ENCODE results near the gene TMEM121. TPM values are rescaled to one million over a fixed set of nuclear protein-coding genes. Genes with fewer than 3 reads are reported as not detected.

Gene TMEM121
- polyA plus RNA-seq, 1 donor (not counting 4 experiments of a cell fraction or from before 2014, with no cell fraction given): 0.18 TPM

DNA sequence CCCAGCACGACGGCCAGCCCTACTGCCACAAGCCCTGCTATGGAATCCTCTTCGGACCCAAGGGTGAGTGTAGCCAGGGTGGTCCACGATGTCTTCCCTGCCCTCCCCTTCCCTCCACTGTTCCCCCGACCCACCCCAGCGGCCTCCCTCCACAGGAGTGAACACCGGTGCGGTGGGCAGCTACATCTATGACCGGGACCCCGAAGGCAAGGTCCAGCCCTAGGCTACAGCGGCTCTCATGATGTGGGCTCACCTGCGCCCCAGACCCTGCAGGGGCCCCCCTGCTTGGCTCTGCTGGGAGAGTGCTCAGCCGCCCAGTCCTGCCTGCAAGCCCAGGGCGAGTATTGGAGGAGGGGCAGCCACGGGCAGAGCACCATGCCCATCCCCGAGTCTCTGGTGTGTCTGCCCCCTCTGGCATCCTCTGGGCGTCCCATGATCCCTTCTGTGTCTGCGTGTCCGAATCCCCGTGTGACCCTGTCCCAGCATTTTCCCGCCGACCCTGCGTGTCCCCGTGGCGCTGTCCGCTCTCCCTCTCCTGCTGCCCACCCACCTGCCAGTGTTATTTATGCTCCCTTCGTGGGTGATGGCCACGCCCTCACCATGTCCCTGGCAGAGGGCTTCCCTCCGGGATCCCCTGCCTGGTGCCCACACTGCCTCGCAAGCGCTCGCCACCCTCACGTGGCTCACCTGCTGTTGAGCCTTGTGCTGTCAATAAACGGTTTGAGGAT lies 46.8 kb upstream of the TMEM121 start:
- no peak overlapping the region for H3K4me2 ChIP-seq (ENCODE audit: control insufficient read depth, extremely low read depth, insufficient read depth, low read depth, low read length)
- FAIRE-seq (no peak), DNase-seq (ENCODE audit: low read depth, low spot score) (no peak)
- H3K4me3 ChIP-seq (ENCODE audit: control insufficient read depth in 2 of 3, extremely low read depth in 1 of 3, insufficient read depth in 2 of 3, low read depth in 1 of 3, low read length in 3 of 3): no peak overlapping the region
- H3K4me1 ChIP-seq (ENCODE audit: control insufficient read depth, extremely low read depth, insufficient read depth, low read length): peaks cover 41% of the 10 kb centered on the region
- H4K20me1 ChIP-seq (ENCODE audit: control insufficient read depth, extremely low read depth, insufficient read depth, low read length): no peaks in the 10 kb centered on the region
- H3K79me2 ChIP-seq (ENCODE audit: control insufficient read depth, insufficient read depth, low read length): no peaks in the 10 kb centered on the region
- dilution Hi-C loops (cut with MboI; ENCODE audit: extremely low pct_ligation_motif_present, low sequenced_read_pairs): no loop called here
- H3K27me3 ChIP-seq (ENCODE audit: control insufficient read depth, extremely low read depth, insufficient read depth, low read length): peaks cover 17% of the 10 kb centered on the region
- no peak overlapping the region for H3K27ac ChIP-seq (ENCODE audit: control insufficient read depth, insufficient read depth, low read length)
- H3K9ac ChIP-seq (ENCODE audit: control insufficient read depth, extremely low read depth, insufficient read depth, low read length): no peak overlapping the region
- no peak overlapping the region for H2AFZ ChIP-seq (ENCODE audit: control insufficient read depth, low read length)
- H3K9me3 ChIP-seq (ENCODE audit: control insufficient read depth, low read depth, low read length): no peaks in the 10 kb centered on the region
- TF ChIP-seq, protein P1, sequence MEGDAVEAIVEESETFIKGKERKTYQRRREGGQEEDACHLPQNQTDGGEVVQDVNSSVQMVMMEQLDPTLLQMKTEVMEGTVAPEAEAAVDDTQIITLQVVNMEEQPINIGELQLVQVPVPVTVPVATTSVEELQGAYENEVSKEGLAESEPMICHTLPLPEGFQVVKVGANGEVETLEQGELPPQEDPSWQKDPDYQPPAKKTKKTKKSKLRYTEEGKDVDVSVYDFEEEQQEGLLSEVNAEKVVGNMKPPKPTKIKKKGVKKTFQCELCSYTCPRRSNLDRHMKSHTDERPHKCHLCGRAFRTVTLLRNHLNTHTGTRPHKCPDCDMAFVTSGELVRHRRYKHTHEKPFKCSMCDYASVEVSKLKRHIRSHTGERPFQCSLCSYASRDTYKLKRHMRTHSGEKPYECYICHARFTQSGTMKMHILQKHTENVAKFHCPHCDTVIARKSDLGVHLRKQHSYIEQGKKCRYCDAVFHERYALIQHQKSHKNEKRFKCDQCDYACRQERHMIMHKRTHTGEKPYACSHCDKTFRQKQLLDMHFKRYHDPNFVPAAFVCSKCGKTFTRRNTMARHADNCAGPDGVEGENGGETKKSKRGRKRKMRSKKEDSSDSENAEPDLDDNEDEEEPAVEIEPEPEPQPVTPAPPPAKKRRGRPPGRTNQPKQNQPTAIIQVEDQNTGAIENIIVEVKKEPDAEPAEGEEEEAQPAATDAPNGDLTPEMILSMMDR (optimal IDR thresholded peaks at IDR 0.05 in 1 of 3, IDR thresholded peaks at IDR 0.05 in 1 of 3, conservative IDR thresholded peaks at IDR 0.05 in 1 of 3; ENCODE audit: extremely low read depth in 1 of 3, insufficient read depth in 2 of 3, low read length in 3 of 3): no peak
- TF ChIP-seq EZH2 (IDR thresholded peaks at IDR 0.05; ENCODE audit: low read length): no peak
- H3K36me3 ChIP-seq (ENCODE audit: control insufficient read depth in 2 of 2, extremely low read depth in 1 of 2, insufficient read depth in 2 of 2, low read length in 2 of 2): no peaks in the 10 kb centered on the region
- H3K9me1 ChIP-seq (ENCODE audit: control insufficient read depth, extremely low read depth, insufficient read depth, low read length): no peaks in the 10 kb centered on the region

DNA sequence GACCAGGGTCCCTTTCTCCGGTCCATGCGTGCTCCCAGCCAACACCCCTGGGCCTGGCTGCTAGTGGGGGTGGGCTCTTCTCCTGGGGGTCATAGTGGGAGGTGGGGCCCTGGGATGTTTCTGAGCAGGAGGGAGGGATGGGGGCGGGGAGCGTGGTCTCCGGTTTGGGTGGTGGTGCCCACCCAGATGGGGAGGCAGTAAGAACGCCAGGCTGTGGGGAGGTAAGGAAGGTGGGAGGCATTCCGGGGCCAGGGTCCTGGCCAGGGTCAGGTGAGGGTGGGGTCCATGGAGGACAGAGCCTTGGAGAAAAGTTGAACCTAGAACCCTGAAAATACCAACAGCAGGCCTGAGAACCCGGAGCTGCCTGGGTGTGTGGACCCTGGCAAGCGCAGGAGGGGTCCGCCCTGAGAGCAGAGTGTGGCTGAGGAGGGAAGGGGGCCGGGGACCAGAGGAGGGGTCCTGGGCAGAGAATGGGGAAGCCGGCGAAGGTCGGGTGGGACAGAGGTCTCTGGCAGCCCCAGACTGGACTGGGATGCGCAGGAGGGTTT lies 46.1 kb upstream of the TMEM121 start:
- TF ChIP-seq EZH2 (IDR thresholded peaks at IDR 0.05; ENCODE audit: low read length): no peak
- TF ChIP-seq, protein P1 (optimal IDR thresholded peaks at IDR 0.05 in 1 of 3, IDR thresholded peaks at IDR 0.05 in 1 of 3, conservative IDR thresholded peaks at IDR 0.05 in 1 of 3; ENCODE audit: extremely low read depth in 1 of 3, insufficient read depth in 2 of 3, low read length in 3 of 3): no peak
- DNase-seq (ENCODE audit: low read depth, low spot score) (no peak), FAIRE-seq (no peak)
- H3K9ac ChIP-seq (ENCODE audit: control insufficient read depth, extremely low read depth, insufficient read depth, low read length): no peak overlapping the region
- no peak overlapping the region for H3K4me3 ChIP-seq (ENCODE audit: control insufficient read depth in 2 of 3, extremely low read depth in 1 of 3, insufficient read depth in 2 of 3, low read depth in 1 of 3, low read length in 3 of 3)
- no peak overlapping the region for H3K4me2 ChIP-seq (ENCODE audit: control insufficient read depth, extremely low read depth, insufficient read depth, low read depth, low read length)
- no peaks in the 10 kb centered on the region for H4K20me1 ChIP-seq (ENCODE audit: control insufficient read depth, extremely low read depth, insufficient read depth, low read length)
- H3K36me3 ChIP-seq (ENCODE audit: control insufficient read depth in 2 of 2, extremely low read depth in 1 of 2, insufficient read depth in 2 of 2, low read length in 2 of 2): no peaks in the 10 kb centered on the region
- H2AFZ ChIP-seq (ENCODE audit: control insufficient read depth, low read length): no peak overlapping the region
- no peaks in the 10 kb centered on the region for H3K9me1 ChIP-seq (ENCODE audit: control insufficient read depth, extremely low read depth, insufficient read depth, low read length)
- no peaks in the 10 kb centered on the region for H3K79me2 ChIP-seq (ENCODE audit: control insufficient read depth, insufficient read depth, low read length)
- H3K27me3 ChIP-seq (ENCODE audit: control insufficient read depth, extremely low read depth, insufficient read depth, low read length): peaks cover 24% of the 10 kb centered on the region
- peaks cover 39% of the 10 kb centered on the region for H3K4me1 ChIP-seq (ENCODE audit: control insufficient read depth, extremely low read depth, insufficient read depth, low read length)
- no peak overlapping the region for H3K27ac ChIP-seq (ENCODE audit: control insufficient read depth, insufficient read depth, low read length)
- dilution Hi-C loops (cut with MboI; ENCODE audit: extremely low pct_ligation_motif_present, low sequenced_read_pairs): no loop called here
- no peaks in the 10 kb centered on the region for H3K9me3 ChIP-seq (ENCODE audit: control insufficient read depth, low read depth, low read length)

All from keratinocyte (primary cell).